NOMO-1 treated with dmso at 0.1 percent for 144 hours (cell line): Measurements from ENCODE around the gene TEX12.
A peak's percentile ranks its signal among the peaks of the same experiment; 100 is the strongest.
"Not testable (repeated sequence)": the region's sequence is repeated elsewhere in the genome, so short reads cannot be mapped to it uniquely, and the experiment has no call there.

Experiments
- DNase-seq: peaks from one replicate; lab custom pipeline; 2025; ENCODE audit not compliant: unreplicated experiment; lab: John Stamatoyannopoulos, UW

The TEX12 gene

GRCh38 chr11:112167145-112167544 is at the start of gene TEX12:
Gene TEX12 (plus strand): TSS chr11:112167372. CDS start chr11:112169269, 1,897 bp downstream.
- DNase-seq, result no peak

GRCh38 chr11:112118176-112118575 is 49.0 kb upstream of the TEX12 start:
- DNase-seq, result no peak

GRCh38 chr11:112121981-112122615 is 45.1 kb upstream of the TEX12 start:
- DNase-seq, result no peak

GRCh38 chr11:112123129-112123528 is 44.0 kb upstream of the TEX12 start:
- no peak for DNase-seq

- DNase-seq, result no peak
Observed at GRCh38 chr11:112127056-112127455, 40.1 kb upstream of the TEX12 start.

GRCh38 chr11:112128483-112129121 is 38.6 kb upstream of the TEX12 start:
- DNase-seq, result no peak

- peak; percentile 21 for DNase-seq
Observed at GRCh38 chr11:112129656-112130055, 37.5 kb upstream of the TEX12 start.

- DNase-seq, result no peak
Observed at GRCh38 chr11:112132737-112133136, 34.4 kb upstream of the TEX12 start.

GRCh38 chr11:112134473-112134872 is 32.7 kb upstream of the TEX12 start:
- no peak for DNase-seq

- no peak for DNase-seq
Observed at GRCh38 chr11:112143597-112143996, 23.6 kb upstream of the TEX12 start.

GRCh38 chr11:112150517-112150916 is 16.7 kb upstream of the TEX12 start:
- no peak for DNase-seq

GRCh38 chr11:112156153-112156955 is 10.8 kb upstream of the TEX12 start:
- no peak for DNase-seq

- DNase-seq, result peak; percentile 54
Observed at GRCh38 chr11:112156956-112157766, 10.0 kb upstream of the TEX12 start.

- DNase-seq, result peak; percentile 22
Observed at GRCh38 chr11:112159098-112160065, 7.8 kb upstream of the TEX12 start.

- DNase-seq, result no peak
Observed at GRCh38 chr11:112160091-112160848, 6.9 kb upstream of the TEX12 start.

- peak; percentile 11 for DNase-seq
Observed at GRCh38 chr11:112161012-112161411, 6.2 kb upstream of the TEX12 start.

- DNase-seq, result not testable (repeated sequence)
Observed at GRCh38 chr11:112162200-112162599, 5.0 kb upstream of the TEX12 start.

- DNase-seq, result no peak
Observed at GRCh38 chr11:112162761-112163546, 4.2 kb upstream of the TEX12 start.
